ENCODE measurements around the gene HIVEP3.
A peak's percentile ranks its signal among the peaks of the same experiment; 100 is the strongest.

HIVEP3 gene

GRCh38 chr1:41620365-41621169 lies 298.2 kb downstream of the HIVEP3 start:
- H3K9me3 ChIP-seq (ENCODE audit: control insufficient read depth in 5 of 5, low read length in 5 of 5): no peaks in the 10 kb centered on the region
- no peaks in the 10 kb centered on the region for H3K27me3 ChIP-seq (ENCODE audit: control insufficient read depth in 5 of 5, insufficient read depth in 4 of 5, low read length in 5 of 5)
- no peaks in the 10 kb centered on the region for H3K36me3 ChIP-seq (ENCODE audit: control insufficient read depth in 5 of 5, insufficient read depth in 5 of 5, low read length in 5 of 5)
- H3K9ac ChIP-seq (ENCODE audit: low read length in 5 of 5): no peak overlapping the region
- peaks cover 3 to 27% (median 17%) of the 10 kb centered on the region in 5 donors for H3K4me1 ChIP-seq (ENCODE audit: control insufficient read depth in 5 of 5, insufficient read depth in 5 of 5, low read length in 5 of 5)
- H3K4me3 ChIP-seq (ENCODE audit: low read depth in 1 of 5, low read length in 5 of 5): no peak overlapping the region
- H3K27ac ChIP-seq (ENCODE audit: low read depth, low read length): no peak overlapping the region

GRCh38 chr1:41619511-41620364 lies 299.0 kb downstream of the HIVEP3 start:
- no peaks in the 10 kb centered on the region for H3K9me3 ChIP-seq (ENCODE audit: control insufficient read depth in 5 of 5, low read length in 5 of 5)
- H3K9ac ChIP-seq (ENCODE audit: low read length in 5 of 5): no peak overlapping the region
- no peaks in the 10 kb centered on the region for H3K36me3 ChIP-seq (ENCODE audit: control insufficient read depth in 5 of 5, insufficient read depth in 5 of 5, low read length in 5 of 5)
- H3K27ac ChIP-seq (ENCODE audit: low read depth, low read length): no peak overlapping the region
- peaks cover 3 to 27% (median 17%) of the 10 kb centered on the region in 5 donors for H3K4me1 ChIP-seq (ENCODE audit: control insufficient read depth in 5 of 5, insufficient read depth in 5 of 5, low read length in 5 of 5)
- no peaks in the 10 kb centered on the region for H3K27me3 ChIP-seq (ENCODE audit: control insufficient read depth in 5 of 5, insufficient read depth in 4 of 5, low read length in 5 of 5)
- H3K4me3 ChIP-seq (ENCODE audit: low read depth in 1 of 5, low read length in 5 of 5): no peak overlapping the region

GRCh38 chr1:41618871-41619270 lies 299.9 kb downstream of the HIVEP3 start:
- Histone ChIP-seq H3K9ac (ENCODE audit: low read length in 5 of 5) (no peak overlapping the region), H3K9me3 (ENCODE audit: control insufficient read depth in 5 of 5, low read length in 5 of 5) (no peaks in the 10 kb centered on the region), H3K27me3 (ENCODE audit: control insufficient read depth in 5 of 5, insufficient read depth in 4 of 5, low read length in 5 of 5) (no peaks in the 10 kb centered on the region), H3K27ac (ENCODE audit: low read depth, low read length) (no peak overlapping the region), H3K36me3 (ENCODE audit: control insufficient read depth in 5 of 5, insufficient read depth in 5 of 5, low read length in 5 of 5) (no peaks in the 10 kb centered on the region), H3K4me1 (ENCODE audit: control insufficient read depth in 5 of 5, insufficient read depth in 5 of 5, low read length in 5 of 5) (peaks cover 3 to 28% (median 17%) of the 10 kb centered on the region in 5 donors), H3K4me3 (ENCODE audit: low read depth in 1 of 5, low read length in 5 of 5) (no peak overlapping the region)

- Histone ChIP-seq H3K27ac (ENCODE audit: low read depth, low read length) (no peak overlapping the region), H3K9ac (ENCODE audit: low read length in 5 of 5) (peak overlapping the region in 1 of 5 donors; percentile 34)
Measured at GRCh38 chr1:41618066-41618825, 300.5 kb downstream of the HIVEP3 start.

GRCh38 chr1:41617336-41617735 lies 301.4 kb downstream of the HIVEP3 start:
- Histone ChIP-seq H3K27me3 (ENCODE audit: control insufficient read depth in 5 of 5, insufficient read depth in 4 of 5, low read length in 5 of 5) (no peaks in the 10 kb centered on the region), H3K9me3 (ENCODE audit: control insufficient read depth in 5 of 5, low read length in 5 of 5) (no peaks in the 10 kb centered on the region), H3K36me3 (ENCODE audit: control insufficient read depth in 5 of 5, insufficient read depth in 5 of 5, low read length in 5 of 5) (no peaks in the 10 kb centered on the region), H3K4me3 (ENCODE audit: low read depth in 1 of 5, low read length in 5 of 5) (no peak overlapping the region), H3K27ac (ENCODE audit: low read depth, low read length) (no peak overlapping the region), H3K9ac (ENCODE audit: low read length in 5 of 5) (no peak overlapping the region), H3K4me1 (ENCODE audit: control insufficient read depth in 5 of 5, insufficient read depth in 5 of 5, low read length in 5 of 5) (peaks cover 3 to 28% (median 27%) of the 10 kb centered on the region in 5 donors)

More at GRCh38 chr1:41618066-41618825, 300.5 kb downstream of the HIVEP3 start:
- H3K27me3 ChIP-seq (ENCODE audit: control insufficient read depth in 5 of 5, insufficient read depth in 4 of 5, low read length in 5 of 5): no peaks in the 10 kb centered on the region
- H3K4me3 ChIP-seq (ENCODE audit: low read depth in 1 of 5, low read length in 5 of 5): no peak overlapping the region
- no peaks in the 10 kb centered on the region for H3K9me3 ChIP-seq (ENCODE audit: control insufficient read depth in 5 of 5, low read length in 5 of 5)
- H3K4me1 ChIP-seq (ENCODE audit: control insufficient read depth in 5 of 5, insufficient read depth in 5 of 5, low read length in 5 of 5): peaks cover 3 to 30% (median 20%) of the 10 kb centered on the region in 5 donors
- H3K36me3 ChIP-seq (ENCODE audit: control insufficient read depth in 5 of 5, insufficient read depth in 5 of 5, low read length in 5 of 5): no peaks in the 10 kb centered on the region

- no peaks in the 10 kb centered on the region for H3K27me3 ChIP-seq (ENCODE audit: control insufficient read depth in 5 of 5, insufficient read depth in 4 of 5, low read length in 5 of 5)
- H3K27ac ChIP-seq (ENCODE audit: low read depth, low read length): no peak overlapping the region
- no peaks in the 10 kb centered on the region for H3K36me3 ChIP-seq (ENCODE audit: control insufficient read depth in 5 of 5, insufficient read depth in 5 of 5, low read length in 5 of 5)
- peaks cover 3 to 28% (median 23%) of the 10 kb centered on the region in 5 donors for H3K4me1 ChIP-seq (ENCODE audit: control insufficient read depth in 5 of 5, insufficient read depth in 5 of 5, low read length in 5 of 5)
- no peak overlapping the region for H3K4me3 ChIP-seq (ENCODE audit: low read depth in 1 of 5, low read length in 5 of 5)
- H3K9ac ChIP-seq (ENCODE audit: low read length in 5 of 5): no peak overlapping the region
- no peaks in the 10 kb centered on the region for H3K9me3 ChIP-seq (ENCODE audit: control insufficient read depth in 5 of 5, low read length in 5 of 5)
Measured at GRCh38 chr1:41616563-41616962, 302.2 kb downstream of the HIVEP3 start.

GRCh38 chr1:41615981-41616380 lies 302.7 kb downstream of the HIVEP3 start:
- Histone ChIP-seq H3K4me1 (ENCODE audit: control insufficient read depth in 5 of 5, insufficient read depth in 5 of 5, low read length in 5 of 5) (peaks cover 3 to 28% (median 23%) of the 10 kb centered on the region in 5 donors), H3K27ac (ENCODE audit: low read depth, low read length) (no peak overlapping the region), H3K36me3 (ENCODE audit: control insufficient read depth in 5 of 5, insufficient read depth in 5 of 5, low read length in 5 of 5) (no peaks in the 10 kb centered on the region), H3K27me3 (ENCODE audit: control insufficient read depth in 5 of 5, insufficient read depth in 4 of 5, low read length in 5 of 5) (no peaks in the 10 kb centered on the region), H3K9me3 (ENCODE audit: control insufficient read depth in 5 of 5, low read length in 5 of 5) (no peaks in the 10 kb centered on the region), H3K4me3 (ENCODE audit: low read depth in 1 of 5, low read length in 5 of 5) (no peak overlapping the region), H3K9ac (ENCODE audit: low read length in 5 of 5) (no peak overlapping the region)

- H3K27ac ChIP-seq (ENCODE audit: low read depth, low read length): no peak overlapping the region
- no peaks in the 10 kb centered on the region for H3K36me3 ChIP-seq (ENCODE audit: control insufficient read depth in 5 of 5, insufficient read depth in 5 of 5, low read length in 5 of 5)
- H3K9me3 ChIP-seq (ENCODE audit: control insufficient read depth in 5 of 5, low read length in 5 of 5): no peaks in the 10 kb centered on the region
- H3K9ac ChIP-seq (ENCODE audit: low read length in 5 of 5): no peak overlapping the region
- peaks cover 3 to 28% (median 23%) of the 10 kb centered on the region in 5 donors for H3K4me1 ChIP-seq (ENCODE audit: control insufficient read depth in 5 of 5, insufficient read depth in 5 of 5, low read length in 5 of 5)
- H3K4me3 ChIP-seq (ENCODE audit: low read depth in 1 of 5, low read length in 5 of 5): no peak overlapping the region
- H3K27me3 ChIP-seq (ENCODE audit: control insufficient read depth in 5 of 5, insufficient read depth in 4 of 5, low read length in 5 of 5): no peaks in the 10 kb centered on the region
Measured at GRCh38 chr1:41615316-41615715, 303.4 kb downstream of the HIVEP3 start.

- Histone ChIP-seq H3K27ac (ENCODE audit: low read depth, low read length) (no peak overlapping the region), H3K27me3 (ENCODE audit: control insufficient read depth in 5 of 5, insufficient read depth in 4 of 5, low read length in 5 of 5) (no peaks in the 10 kb centered on the region), H3K4me1 (ENCODE audit: control insufficient read depth in 5 of 5, insufficient read depth in 5 of 5, low read length in 5 of 5) (peaks cover 3 to 28% (median 23%) of the 10 kb centered on the region in 5 donors), H3K9me3 (ENCODE audit: control insufficient read depth in 5 of 5, low read length in 5 of 5) (no peaks in the 10 kb centered on the region), H3K36me3 (ENCODE audit: control insufficient read depth in 5 of 5, insufficient read depth in 5 of 5, low read length in 5 of 5) (no peaks in the 10 kb centered on the region), H3K4me3 (ENCODE audit: low read depth in 1 of 5, low read length in 5 of 5) (no peak overlapping the region), H3K9ac (ENCODE audit: low read length in 5 of 5) (no peak overlapping the region)
Measured at GRCh38 chr1:41614818-41615217, 303.9 kb downstream of the HIVEP3 start.

Measured in subcutaneous abdominal adipose tissue (tissue), 5 donors.